ENCODE results near the gene DNAH11.

- no peak for TF ChIP-seq GATA3 (IDR thresholded peaks at IDR 0.05; ENCODE audit: low read depth, low read length)
- no peak for TF ChIP-seq GATA2 (IDR thresholded peaks at IDR 0.05; ENCODE audit: low read depth, low read length)
These were observed 81.5 kb downstream of the DNAH11 start for GRCh38 chr7:21624320-21624719.

All from SH-SY5Y (cell line).